ENCODE measurements around the gene TAGLN3. TPM values are rescaled to one million over a fixed set of nuclear protein-coding genes. Genes with fewer than 3 reads are reported as not detected.

The TAGLN3 gene
- total RNA-seq, 1 experiment from 2014 or later, result not detected

DNA sequence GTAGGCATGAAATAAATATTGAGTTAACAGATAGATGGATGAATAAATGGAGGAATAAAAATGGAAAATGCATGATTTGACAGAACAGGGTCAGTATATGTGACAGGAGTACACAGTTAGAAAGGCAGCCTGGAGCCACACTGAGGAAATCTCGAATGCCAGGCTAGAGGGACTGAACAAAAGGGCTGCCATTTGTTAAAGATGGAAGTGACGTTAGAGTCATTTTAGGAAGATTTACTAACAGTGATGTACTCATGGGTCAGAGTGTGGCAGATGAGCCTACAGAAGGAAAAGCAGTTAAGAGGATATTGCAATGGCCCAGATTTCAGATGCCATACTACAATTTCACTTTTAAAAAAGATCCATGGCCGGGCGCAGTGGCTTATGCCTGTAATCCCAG is 28.4 kb downstream of the TAGLN3 start:
- Histone ChIP-seq H3K27me3 (ENCODE audit: control insufficient read depth, insufficient read depth, low read length) (no peaks in the 10 kb centered on the region; the same call in none of the 2 replicates), H3K36me3 (ENCODE audit: control insufficient read depth, insufficient read depth, low read length) (no peaks in the 10 kb centered on the region), H3K9me3 (ENCODE audit: control insufficient read depth, insufficient read depth, low read depth, low read length) (no peaks in the 10 kb centered on the region), H3K27ac (ENCODE audit: low read length) (no peak overlapping the region), H3K4me3 (ENCODE audit: low read depth in 2 of 2, low read length in 2 of 2) (no peak overlapping the region), H3K4me1 (ENCODE audit: control insufficient read depth, insufficient read depth, low read length) (no peaks in the 10 kb centered on the region)
- no TSS peak for BruUV-seq (replicated peaks)
- DNase-seq (ENCODE audit: low read depth, low spot score), result no peak
- intact Hi-C loops (cut with micrococcal nuclease; ENCODE audit: unreplicated experiment) (no loop called here), in situ Hi-C loops (cut with HindIII; ENCODE audit: low pct_unique_long_range_greater_than_20kb, low sequenced_read_pairs) (no loop called here)
- TF ChIP-seq, protein P1, sequence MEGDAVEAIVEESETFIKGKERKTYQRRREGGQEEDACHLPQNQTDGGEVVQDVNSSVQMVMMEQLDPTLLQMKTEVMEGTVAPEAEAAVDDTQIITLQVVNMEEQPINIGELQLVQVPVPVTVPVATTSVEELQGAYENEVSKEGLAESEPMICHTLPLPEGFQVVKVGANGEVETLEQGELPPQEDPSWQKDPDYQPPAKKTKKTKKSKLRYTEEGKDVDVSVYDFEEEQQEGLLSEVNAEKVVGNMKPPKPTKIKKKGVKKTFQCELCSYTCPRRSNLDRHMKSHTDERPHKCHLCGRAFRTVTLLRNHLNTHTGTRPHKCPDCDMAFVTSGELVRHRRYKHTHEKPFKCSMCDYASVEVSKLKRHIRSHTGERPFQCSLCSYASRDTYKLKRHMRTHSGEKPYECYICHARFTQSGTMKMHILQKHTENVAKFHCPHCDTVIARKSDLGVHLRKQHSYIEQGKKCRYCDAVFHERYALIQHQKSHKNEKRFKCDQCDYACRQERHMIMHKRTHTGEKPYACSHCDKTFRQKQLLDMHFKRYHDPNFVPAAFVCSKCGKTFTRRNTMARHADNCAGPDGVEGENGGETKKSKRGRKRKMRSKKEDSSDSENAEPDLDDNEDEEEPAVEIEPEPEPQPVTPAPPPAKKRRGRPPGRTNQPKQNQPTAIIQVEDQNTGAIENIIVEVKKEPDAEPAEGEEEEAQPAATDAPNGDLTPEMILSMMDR (IDR thresholded peaks at IDR 0.05), result no peak
- no peak for TF ChIP-seq SIN3A (IDR thresholded peaks at IDR 0.05; ENCODE audit: borderline replicate concordance, insufficient read depth, low read depth, low read length)
- TF ChIP-seq, protein P2, sequence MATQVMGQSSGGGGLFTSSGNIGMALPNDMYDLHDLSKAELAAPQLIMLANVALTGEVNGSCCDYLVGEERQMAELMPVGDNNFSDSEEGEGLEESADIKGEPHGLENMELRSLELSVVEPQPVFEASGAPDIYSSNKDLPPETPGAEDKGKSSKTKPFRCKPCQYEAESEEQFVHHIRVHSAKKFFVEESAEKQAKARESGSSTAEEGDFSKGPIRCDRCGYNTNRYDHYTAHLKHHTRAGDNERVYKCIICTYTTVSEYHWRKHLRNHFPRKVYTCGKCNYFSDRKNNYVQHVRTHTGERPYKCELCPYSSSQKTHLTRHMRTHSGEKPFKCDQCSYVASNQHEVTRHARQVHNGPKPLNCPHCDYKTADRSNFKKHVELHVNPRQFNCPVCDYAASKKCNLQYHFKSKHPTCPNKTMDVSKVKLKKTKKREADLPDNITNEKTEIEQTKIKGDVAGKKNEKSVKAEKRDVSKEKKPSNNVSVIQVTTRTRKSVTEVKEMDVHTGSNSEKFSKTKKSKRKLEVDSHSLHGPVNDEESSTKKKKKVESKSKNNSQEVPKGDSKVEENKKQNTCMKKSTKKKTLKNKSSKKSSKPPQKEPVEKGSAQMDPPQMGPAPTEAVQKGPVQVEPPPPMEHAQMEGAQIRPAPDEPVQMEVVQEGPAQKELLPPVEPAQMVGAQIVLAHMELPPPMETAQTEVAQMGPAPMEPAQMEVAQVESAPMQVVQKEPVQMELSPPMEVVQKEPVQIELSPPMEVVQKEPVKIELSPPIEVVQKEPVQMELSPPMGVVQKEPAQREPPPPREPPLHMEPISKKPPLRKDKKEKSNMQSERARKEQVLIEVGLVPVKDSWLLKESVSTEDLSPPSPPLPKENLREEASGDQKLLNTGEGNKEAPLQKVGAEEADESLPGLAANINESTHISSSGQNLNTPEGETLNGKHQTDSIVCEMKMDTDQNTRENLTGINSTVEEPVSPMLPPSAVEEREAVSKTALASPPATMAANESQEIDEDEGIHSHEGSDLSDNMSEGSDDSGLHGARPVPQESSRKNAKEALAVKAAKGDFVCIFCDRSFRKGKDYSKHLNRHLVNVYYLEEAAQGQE (IDR thresholded peaks at IDR 0.05; ENCODE audit: insufficient read depth in 1 of 2, low read depth in 2 of 2, low read length in 1 of 2), result no peak
- TF ChIP-seq POLR2AphosphoS5 (IDR thresholded peaks at IDR 0.05; ENCODE audit: low read depth, low read length), result no peak
- no peak for TF ChIP-seq TCF7L2 (IDR thresholded peaks at IDR 0.05; ENCODE audit: low read depth, low read length)
- ChIA-PET CTCF (no interaction called here), POLR2A (no interaction called here)
- no peak for ATAC-seq

DNA sequence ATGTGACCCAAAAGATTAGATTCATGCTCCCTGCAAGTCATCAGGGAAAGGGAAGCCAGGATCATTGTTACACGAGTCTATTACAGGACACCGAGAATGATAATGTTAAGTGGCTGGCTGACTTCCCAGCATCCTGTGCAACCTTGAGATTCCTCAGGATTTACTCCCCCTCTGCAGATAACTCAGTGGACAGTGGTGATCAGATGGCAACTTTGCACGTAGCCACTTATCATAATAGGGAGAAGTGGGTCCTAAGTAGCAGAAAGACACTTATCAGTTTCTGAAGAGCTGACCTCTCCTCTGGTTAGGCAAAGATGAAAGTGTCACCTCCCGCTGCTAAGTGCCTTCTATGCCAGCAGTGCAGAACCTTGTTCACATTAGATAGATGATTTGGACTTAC is 29.1 kb downstream of the TAGLN3 start:
- POLR2A ChIA-PET, result no interaction called here
- intact Hi-C loops (cut with micrococcal nuclease; ENCODE audit: unreplicated experiment) (no loop called here), in situ Hi-C loops (cut with HindIII; ENCODE audit: low pct_unique_long_range_greater_than_20kb, low sequenced_read_pairs) (no loop called here)
- H3K9me3 ChIP-seq (ENCODE audit: control insufficient read depth, insufficient read depth, low read depth, low read length), result no peaks in the 10 kb centered on the region
- no peaks in the 10 kb centered on the region; the same call in none of the 2 replicates for H3K27me3 ChIP-seq (ENCODE audit: control insufficient read depth, insufficient read depth, low read length)
- H3K27ac ChIP-seq (ENCODE audit: low read length), result no peak overlapping the region
- CTCF ChIA-PET, result no interaction called here
- H3K36me3 ChIP-seq (ENCODE audit: control insufficient read depth, insufficient read depth, low read length), result no peaks in the 10 kb centered on the region
- TF ChIP-seq POLR2AphosphoS5 (IDR thresholded peaks at IDR 0.05; ENCODE audit: low read depth, low read length) (no peak), SIN3A (IDR thresholded peaks at IDR 0.05; ENCODE audit: borderline replicate concordance, insufficient read depth, low read depth, low read length) (no peak), TCF7L2 (IDR thresholded peaks at IDR 0.05; ENCODE audit: low read depth, low read length) (no peak)
- TF ChIP-seq, protein P2 (IDR thresholded peaks at IDR 0.05; ENCODE audit: insufficient read depth in 1 of 2, low read depth in 2 of 2, low read length in 1 of 2), result no peak
- TF ChIP-seq, protein P1 (IDR thresholded peaks at IDR 0.05), result no peak
- DNase-seq (ENCODE audit: low read depth, low spot score) (no peak), ATAC-seq (no peak)
- no TSS peak for BruUV-seq (replicated peaks)
- no peaks in the 10 kb centered on the region for H3K4me1 ChIP-seq (ENCODE audit: control insufficient read depth, insufficient read depth, low read length)
- no peak overlapping the region for H3K4me3 ChIP-seq (ENCODE audit: low read depth in 2 of 2, low read length in 2 of 2)
